DMS 273 treated with DMSO at 0.1 percent for 48 hours (cell line): ENCODE measurements around the gene NRXN2.
"Not testable (repeated sequence)": the region's sequence is repeated elsewhere in the genome, so short reads cannot be mapped to it uniquely, and the experiment has no call there.

Experiments
- DNase-seq: peaks from one replicate; lab custom pipeline; 2025; lab: John Stamatoyannopoulos, UW

NRXN2 gene

DNA sequence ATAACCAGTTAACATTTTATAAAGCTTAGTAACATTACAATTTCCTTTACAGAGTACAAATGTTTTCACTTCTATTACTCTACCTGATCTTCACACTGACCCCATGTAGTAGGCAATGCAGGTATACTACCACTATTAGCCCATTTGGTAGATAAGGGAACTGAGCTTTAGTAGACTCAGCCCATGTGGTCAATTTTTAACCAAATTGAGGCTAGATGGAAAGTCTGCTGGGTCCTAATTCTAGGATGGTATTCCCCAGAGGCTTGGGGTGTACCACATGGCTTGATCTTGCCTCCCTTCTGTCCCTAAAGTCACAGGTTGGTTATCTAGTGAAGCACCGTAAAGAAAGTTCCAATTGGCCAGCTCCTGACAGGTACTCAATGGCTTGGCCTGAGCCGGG lies 48.2 kb downstream of the NRXN2 start:
- no peak for DNase-seq

DNA sequence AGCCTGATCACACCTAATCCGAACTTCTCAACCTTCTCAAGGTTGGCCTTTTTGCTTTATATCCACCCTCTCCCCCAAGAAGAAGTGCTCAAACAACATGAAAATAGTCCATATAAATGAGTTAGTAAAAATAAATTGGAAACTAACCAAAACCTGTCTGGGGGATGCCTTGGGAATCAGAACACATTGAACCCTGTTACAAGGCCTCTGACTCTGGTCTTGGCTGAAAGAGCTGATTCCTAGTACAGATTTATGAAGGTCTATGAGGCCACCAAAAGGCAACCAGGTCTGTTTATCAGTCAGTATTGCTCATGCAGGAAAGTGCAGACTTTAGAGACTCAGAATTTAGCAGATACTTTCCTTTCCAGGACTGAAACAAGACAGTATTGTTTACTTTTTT lies 49.7 kb downstream of the NRXN2 start:
- DNase-seq = no peak

DNA sequence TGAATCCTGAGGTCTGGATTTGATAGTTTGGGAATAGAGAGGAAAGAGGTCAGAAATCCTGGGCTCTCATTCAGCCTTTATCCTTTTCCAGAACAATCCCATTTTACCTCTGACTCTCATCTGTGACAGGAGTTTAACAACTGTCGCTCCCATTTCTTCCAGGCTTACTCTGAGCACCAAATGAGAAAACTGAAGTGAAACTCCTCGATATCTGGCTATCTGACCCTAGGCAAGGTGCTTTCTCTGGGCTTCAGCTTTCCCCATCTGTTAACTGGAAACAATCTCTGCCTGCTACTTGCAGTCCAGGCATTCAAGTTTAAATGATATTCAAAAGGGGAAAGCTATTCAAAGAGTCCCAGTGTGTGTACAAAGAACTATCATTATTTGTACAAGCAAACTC lies 50.1 kb downstream of the NRXN2 start:
- DNase-seq = no peak

DNA sequence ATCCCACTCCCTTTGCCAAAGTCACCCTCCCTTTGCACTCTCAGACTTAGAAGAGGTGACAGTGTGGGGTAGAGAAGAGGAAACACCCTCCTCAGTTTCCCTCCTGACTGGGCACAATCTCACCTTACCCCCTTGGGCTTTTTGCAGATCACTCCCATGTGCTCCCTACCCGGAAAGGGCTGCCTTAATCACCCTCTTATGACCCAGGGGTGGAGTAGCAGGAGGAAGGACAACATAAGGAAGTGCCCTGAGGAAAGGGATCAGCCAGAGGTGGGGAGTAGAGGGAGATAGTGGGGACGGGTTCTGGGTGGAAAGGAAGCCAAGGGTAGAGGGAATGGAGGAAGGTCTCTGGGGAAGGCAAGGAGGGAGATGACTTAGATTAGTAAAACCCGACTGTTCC lies 52.0 kb downstream of the NRXN2 start:
- no peak for DNase-seq

DNA sequence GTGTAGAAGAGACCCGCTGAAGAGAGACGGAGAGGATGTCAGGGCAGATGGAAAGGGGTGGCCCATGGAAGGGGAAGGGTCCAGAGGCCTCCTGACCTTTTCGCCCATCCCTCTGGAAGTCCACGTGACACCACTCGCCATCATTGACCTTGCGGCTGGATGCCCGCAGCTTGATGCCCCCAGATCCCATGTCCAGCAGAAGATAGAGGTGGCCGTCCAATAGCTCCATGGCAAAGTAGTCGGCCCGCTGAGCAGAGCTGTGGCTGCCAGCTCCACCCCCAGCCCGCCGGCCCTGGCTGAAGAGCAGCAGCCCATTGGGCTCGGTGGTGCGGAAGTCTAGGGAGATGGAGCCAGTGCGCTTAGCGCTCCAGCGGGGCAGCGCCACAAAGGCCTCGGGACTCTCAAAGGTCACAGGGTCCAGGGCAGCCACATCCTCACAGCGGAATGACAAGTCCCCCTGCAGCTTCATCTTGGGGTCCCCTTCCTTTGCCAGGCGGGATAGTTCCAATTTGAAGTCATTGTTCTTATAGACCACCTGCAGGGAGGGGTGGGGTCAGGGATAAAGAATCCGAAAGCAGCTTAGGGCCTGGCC lies 55.7 kb downstream of the NRXN2 start:
- no peak for DNase-seq

DNA sequence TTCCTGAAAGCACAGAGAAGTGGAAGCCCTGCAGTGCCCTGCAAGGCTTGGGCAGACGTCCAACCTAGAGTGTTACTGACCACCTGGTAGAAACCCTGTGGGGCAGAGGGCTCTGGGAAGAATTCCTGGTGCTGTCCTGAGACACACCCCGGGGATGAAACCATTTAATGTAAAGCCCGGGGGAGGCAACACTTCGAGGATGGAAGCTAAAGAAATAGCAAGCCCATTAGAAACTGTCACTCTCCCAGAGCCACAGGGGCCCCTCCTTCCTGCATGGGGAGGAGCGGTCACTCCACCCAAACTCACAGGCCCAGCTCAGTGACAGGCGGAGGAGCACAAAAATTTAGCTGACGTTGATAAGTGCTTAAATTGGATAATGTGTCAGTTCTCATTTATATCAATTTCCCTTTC lies 57.6 kb downstream of the NRXN2 start:
- no peak for DNase-seq

DNA sequence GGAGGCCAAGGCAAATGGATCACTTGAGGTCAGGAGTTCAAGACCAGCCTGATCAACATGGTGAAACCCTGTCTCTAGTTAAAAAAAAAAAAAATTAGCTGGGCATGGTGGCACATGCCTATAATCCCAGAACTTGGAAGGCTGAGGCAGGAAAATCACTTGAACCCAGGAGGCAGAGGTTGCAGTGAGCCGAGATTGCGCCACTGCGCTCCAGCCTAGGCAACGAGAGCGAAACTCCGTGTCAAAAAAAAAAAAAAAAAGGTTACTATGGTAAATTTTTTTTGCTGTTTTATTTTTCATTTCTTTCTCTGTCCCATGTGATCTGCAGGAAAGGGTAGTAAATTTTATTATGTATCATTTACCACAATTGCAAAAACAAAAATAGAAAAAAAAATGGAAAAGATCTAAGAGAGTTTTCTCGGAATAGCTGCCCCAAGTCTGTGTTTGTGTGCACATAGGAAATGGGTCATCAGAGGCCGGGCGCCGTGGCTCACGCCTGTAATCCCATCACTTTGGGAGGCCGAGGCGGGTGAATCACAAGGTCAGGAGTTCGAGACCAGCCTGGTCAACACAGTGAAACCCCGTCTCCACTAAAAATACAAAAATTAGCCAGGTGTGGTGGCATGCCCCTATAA lies 58.6 kb downstream of the NRXN2 start:
- DNase-seq = not testable (repeated sequence)

DNA sequence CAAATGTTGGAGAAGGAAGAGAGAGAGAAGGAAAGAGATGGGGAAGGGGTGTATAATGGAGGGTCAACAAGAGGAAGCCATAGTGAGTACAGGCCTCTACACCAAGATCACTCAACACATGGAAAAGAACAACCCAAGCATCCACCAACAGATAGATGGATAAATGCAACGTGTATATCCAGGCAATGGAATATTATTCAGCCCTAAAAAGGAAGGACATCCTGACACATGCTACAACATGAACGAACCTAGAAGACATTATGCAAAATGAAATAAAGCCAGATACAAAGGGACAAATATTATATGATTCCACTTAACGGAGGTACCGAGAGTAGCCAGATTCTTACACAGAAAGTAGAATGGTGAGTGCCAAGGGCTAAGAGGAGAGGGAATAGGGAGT lies 59.3 kb downstream of the NRXN2 start:
- DNase-seq = no peak

DNA sequence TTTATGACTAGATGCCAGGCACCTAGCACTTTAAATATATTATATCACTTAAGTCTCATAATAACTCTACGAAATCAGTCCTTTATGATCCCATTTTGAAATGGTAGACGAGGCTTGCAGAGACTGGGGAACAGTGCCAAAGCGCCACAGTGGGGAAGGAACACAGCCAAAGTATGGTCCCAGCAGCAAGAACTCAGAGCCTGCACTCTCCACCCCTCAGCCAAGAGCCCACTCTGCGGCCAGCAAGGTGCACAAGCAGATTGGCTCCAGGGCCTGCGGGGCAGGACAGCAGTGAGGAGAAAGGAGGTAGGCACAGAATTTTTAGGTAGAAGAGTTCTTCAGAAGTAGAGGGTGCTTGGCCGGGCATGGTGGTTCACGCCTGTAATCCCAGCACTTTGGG lies 61.4 kb downstream of the NRXN2 start:
- no peak for DNase-seq

DNA sequence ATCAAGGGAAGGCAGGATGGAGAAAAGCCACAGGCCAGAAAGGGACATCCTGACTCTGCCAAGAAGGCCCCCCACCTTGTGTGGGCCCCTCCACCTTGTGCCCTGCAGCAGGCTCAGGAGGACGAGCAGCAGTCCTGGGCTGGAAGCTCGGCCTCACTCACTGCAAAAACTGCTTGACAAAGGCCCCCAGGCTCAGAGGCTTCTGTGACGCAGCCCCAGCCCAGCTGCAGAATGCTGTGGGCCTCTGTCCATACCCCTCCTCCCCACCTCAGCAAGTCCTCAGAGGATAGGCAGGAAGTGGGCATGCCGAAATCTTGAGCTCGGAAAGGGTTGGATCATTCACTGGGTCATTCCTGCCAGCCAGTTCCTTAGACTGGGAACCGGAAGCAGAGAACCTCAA lies 61.9 kb downstream of the NRXN2 start:
- DNase-seq = no peak

DNA sequence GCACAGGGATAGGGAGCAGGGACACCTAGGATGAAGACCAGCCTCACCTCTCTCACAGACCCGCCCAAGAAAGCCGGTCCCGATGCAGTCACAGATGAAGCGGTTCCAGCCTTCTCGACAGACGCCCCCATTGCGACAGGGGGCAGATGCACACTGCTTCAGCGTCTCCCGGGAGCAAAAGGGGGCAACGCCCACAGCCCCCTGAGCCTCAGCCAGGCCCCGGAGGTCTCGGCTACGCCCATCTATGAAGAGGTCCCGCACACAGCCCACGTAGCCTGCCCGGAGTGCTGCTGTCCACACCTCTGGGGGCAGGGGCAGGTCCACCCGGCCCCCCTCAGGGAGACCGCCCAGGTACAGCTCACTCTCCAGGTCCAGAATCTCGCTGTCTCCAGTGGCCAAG lies 62.3 kb downstream of the NRXN2 start:
- DNase-seq = no peak

DNA sequence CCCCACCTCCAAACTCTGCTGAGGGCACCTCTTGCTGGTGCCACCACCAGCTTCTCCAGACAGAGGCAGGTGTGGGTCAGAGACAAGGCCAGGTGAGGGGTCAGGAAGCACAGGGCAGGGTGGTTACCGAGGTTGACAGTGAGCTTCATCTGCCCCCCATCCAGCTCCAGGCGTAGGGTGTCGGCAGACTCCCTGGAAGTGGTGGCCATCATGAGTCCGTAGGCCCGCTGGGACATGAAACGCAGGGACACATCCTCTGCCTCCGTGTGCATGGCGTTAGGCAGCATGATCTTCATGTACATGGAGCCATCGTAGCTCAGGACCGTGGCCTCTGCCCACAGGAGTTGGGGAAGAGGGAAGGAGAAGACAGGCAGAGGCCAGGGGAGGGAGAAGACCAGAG lies 62.8 kb downstream of the NRXN2 start:
- DNase-seq = no peak

DNA sequence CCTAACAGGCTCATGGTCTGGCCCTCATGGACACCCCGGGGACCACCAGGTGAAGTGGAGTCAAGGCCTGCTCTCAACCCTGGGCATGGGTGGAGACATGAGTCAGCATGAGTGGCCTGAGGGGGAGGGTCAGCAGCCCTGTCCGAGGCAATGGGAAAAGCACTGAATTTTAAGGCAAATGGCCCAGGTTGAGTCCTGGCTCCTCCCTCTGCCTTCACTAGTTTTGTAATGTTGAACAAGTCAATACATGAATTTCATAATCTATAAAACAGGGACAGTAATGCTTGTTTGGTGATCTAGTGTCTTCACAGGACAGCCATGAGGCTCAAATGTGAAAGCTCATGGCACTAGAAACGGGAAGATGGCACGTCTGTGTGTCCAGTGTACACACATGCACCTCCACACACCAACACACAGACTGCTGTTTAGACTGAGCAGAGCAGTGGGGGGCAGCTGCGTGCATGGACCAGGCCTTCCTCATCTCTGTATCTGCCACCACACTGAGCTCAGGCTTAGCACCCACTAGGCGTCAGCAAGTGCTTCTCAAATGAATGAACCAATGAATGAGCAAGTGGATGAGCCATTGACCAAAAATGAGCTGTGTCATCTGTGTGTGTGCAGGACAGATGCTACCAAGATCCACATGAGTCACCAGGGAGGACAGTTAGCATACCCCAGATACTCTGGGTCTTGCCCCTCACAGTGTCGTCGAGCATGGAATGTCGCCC lies 63.4 kb downstream of the NRXN2 start:
- DNase-seq = no peak

DNA sequence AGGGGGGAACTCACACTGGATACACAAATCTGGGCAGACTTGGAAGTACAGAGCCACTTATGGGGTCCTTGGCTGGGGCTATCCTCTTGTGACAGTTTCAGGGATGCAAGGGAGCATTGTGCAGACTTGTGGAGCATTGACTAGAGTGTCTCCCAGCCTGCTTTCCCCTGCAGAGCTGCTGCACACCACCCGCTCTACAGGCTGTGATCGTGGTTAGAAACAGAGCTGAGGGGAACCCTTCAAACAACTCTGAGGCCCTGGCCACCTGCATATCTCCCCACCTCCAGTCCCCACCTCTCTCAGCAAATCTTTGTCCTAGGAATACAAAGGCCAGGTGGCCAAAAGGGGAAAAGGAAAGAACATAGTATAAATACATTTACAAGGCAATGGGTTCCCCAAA lies 64.7 kb downstream of the NRXN2 start:
- DNase-seq = no peak

DNA sequence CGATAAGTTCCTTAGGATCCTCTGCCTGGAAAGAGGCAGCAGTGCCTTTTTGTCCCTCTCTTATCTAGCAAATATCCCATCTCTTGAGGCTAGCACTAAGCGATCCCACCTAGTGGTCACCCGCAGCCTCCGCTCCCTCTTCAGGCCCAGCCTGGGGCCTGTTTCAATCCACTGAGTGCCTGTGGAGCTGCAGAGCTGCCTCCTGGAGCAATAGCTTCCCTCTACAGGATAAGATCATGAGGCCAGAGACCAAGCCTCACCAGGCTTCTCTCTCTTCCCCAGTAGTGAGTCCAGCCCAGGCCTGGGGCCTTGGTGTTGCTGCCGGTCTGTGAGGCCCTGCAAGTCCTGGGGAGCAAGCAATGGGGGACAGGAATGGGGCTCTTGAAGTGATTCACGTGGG lies 66.1 kb downstream of the NRXN2 start:
- DNase-seq = no peak

DNA sequence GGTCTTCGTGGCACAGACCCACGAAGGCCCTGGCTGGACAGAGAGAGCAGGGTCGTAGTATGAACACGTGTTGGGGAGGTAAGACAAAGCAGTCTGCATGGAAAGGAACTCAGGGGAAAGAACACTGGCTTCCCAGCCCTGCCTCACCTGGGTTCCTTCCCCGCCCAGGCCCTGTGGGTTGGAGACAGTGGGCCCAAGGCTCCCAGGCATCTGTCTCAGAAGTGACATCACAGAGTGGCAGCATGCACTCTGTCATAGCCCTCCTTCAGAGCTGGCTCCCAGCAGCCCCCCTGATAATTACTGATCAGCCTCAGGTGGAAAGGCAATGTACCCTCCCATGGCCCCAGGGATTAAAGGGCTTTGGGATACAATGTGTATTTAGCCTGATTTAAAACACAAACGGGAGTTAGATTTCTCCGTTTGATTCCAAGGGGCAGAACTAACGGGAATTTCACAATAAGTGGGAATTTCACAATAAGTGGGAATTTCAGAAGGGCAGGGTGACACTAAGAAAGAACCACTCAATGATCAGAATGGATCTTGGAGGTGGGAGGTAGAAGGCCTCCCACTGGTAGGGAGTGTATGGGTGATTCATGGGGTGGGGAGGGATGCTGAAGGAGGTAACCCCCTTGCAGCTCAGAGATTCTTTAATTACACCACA lies 66.9 kb downstream of the NRXN2 start:
- DNase-seq = no peak

DNA sequence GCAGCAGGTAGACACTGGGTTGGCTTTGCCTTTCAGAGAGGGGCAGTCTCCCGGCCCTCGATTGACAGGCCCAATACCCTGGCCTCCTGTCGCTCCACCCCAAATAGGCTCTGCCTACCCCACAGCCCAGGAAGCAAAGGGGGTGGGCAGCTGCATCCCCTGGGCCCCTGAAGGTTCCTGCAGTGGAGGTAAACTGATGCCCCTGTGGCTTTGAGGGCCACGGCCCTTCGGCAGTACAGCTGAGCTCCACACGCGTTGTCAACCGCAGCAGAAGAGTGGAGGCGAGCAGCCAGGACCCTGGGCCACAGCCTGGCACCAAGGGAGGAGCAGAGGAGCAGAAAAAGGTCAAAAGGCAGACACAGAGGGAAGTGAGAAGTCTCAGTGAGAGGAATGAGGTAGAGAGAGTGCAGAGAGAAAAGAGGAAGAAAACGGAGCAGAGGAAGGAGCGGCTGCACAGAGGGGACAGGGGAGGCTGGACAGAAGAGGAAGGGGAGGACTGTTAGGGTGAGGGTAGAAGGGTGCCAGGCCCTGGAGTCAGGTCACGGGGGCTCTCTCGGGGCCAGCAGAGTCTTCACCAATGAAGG lies 67.9 kb downstream of the NRXN2 start:
- no peak for DNase-seq

DNA sequence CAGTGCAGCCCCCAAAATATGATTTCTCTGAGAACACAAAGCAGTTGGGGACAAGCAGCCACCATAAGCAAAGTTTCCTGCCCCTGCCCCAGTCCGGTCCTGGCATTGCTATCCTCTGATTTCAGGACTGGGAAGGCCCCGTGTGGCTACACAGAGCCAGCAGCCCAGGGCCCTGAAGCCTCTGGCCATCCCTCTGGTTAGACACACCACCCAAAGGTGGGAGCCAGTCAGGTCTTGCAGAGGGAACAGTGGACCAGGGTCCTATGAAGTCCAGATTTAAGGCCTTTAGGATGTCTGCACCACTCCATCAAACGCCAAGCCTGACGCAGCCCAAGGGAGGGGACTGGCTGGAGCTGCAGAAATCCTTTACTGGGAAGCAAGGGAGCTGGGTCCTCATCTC lies 68.6 kb downstream of the NRXN2 start:
- no peak for DNase-seq

DNA sequence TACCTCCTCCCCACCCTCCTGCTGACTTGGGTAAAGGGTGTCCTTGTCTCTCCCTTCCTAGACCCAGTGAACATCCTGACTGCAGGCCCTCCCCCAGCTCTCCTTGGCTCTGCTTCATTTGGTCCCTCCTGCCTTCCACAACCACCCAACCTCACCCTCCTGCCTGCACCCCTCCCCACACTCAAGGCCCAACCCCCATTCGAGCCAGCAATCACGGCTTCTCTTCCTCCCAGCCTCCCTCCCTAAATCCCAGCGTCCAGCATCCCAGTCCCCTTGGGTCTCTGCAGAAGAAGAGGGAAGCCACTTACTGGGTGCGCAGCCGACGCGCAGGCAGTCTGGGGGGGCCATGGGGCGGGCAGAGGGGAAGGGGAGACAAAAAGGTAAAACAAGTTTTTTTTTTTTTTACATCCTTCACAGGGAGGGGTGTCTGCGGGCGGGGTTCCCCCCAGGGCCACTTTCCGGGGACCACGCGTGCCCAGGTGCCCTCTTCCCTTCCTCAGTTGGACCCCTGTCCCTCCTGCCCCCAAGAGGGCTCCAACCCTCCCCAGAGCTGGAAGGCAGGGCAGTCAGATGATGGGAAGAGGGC lies 69.5 kb downstream of the NRXN2 start:
- DNase-seq = no peak

DNA sequence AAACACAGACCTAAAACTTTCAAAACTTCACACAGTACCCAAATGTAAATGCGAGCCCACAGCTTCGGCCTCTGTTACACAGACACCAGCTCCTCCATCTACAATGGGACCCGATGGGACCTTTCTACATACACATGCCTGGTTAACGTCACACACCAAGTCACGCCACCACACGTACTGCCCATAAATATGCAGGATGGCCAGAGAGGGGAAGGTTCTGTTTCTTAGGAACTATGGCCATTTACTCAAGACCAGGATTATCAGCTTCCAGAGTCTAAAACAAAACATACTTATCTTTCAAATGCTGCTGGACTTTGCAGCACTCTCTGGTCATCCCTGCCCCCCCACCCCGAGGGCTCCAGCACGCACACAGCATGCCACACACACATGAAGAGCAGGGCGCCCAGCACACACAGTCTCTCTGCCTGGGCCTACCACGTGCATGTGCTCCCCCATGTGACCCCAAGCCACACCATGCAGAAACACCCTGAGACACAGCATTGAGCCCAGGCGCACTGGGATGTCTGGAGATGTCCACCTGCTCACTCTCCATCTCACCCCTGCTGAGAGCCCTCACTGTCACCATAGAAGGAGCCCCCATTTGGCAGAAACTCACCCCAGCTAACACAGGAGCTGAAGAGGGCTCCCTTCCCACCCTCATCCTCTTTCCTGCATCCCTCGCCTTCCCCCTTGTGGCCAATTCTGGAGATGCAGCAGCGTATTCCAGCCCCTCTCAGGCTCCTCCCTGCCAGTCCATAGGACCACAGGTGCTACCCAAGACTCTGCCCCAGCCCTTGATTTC lies 70.2 kb downstream of the NRXN2 start:
- DNase-seq = peak; percentile 14

DNA sequence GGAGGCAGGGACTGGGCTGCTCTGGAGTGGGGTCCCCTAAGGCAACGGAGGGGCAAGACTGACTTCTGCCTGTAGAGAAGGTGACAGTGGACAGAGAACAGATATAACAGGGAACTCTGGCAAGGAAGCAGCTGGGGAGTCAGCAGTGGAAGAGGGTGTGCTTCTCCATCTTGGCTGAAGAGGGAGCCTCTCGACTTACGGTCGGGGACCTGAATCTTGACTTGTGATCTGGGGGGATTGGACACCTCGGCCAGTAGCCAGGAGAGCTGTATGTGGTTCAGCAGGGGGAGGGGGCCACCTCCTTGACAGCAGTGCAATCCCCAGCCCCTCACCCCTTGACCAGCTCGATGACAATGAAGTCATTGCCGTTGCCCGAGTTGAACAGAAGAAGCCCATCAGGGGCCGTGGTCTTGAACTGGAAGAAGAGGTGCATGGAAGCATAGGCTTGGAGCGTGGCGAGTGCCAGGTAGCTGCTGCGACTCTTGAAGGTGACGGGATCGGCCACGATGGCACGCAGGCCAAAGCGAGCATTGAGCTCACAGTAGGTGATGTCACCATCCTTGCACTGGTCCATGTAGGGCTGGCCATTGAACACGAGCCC lies 72.0 kb downstream of the NRXN2 start:
- DNase-seq = no peak
